Coronary artery (tissue), 2 donors: ENCODE data around the gene NOP9.

Experiments
- DNase-seq: peaks from one replicate; pipeline ENCODE4 v3.0.0-alpha.2; 2017; ENCODE audit warnings: low spot score
- H3K27ac ChIP-seq, 2 donors: fragments of 200-600 bp; sonication (generic); one replicate each; pipeline ENCODE4 v1.5.1; 2016 to 2019
- H3K4me3 ChIP-seq: fragments of 200-600 bp; sonication (generic); 2 replicates; pipeline ENCODE4 v1.5.1; 2016; ENCODE audit warnings: mild to moderate bottlenecking, moderate library complexity
- TF ChIP-seq, protein P1 (sequence below): fragments of 200-600 bp; sonication (generic); IDR thresholded peaks from one replicate; pipeline ENCODE4 v1.5.1; 2019; ENCODE audit warnings: antibody characterized with exemption

The NOP9 gene

GRCh38 chr14:24263848-24264247, 35.8 kb upstream of the NOP9 start:
- no peak for DNase-seq
- TF ChIP-seq, protein P1, sequence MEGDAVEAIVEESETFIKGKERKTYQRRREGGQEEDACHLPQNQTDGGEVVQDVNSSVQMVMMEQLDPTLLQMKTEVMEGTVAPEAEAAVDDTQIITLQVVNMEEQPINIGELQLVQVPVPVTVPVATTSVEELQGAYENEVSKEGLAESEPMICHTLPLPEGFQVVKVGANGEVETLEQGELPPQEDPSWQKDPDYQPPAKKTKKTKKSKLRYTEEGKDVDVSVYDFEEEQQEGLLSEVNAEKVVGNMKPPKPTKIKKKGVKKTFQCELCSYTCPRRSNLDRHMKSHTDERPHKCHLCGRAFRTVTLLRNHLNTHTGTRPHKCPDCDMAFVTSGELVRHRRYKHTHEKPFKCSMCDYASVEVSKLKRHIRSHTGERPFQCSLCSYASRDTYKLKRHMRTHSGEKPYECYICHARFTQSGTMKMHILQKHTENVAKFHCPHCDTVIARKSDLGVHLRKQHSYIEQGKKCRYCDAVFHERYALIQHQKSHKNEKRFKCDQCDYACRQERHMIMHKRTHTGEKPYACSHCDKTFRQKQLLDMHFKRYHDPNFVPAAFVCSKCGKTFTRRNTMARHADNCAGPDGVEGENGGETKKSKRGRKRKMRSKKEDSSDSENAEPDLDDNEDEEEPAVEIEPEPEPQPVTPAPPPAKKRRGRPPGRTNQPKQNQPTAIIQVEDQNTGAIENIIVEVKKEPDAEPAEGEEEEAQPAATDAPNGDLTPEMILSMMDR, result no peak
- Histone ChIP-seq H3K27ac (no peak overlapping the region), H3K4me3 (no peak overlapping the region)

- Histone ChIP-seq H3K27ac (no peak overlapping the region), H3K4me3 (no peak overlapping the region)
- DNase-seq, result no peak
- TF ChIP-seq, protein P1, result no peak
These were observed 35.4 kb upstream of the NOP9 start for GRCh38 chr14:24264298-24264697.

- TF ChIP-seq, protein P1, result no peak
- DNase-seq, result no peak
- Histone ChIP-seq H3K4me3 (no peak overlapping the region), H3K27ac (no peak overlapping the region)
These were observed 33.1 kb upstream of the NOP9 start for GRCh38 chr14:24266344-24267244.

- H3K4me3 ChIP-seq, result no peak overlapping the region
- no peak for DNase-seq
- TF ChIP-seq, protein P1, result no peak
- no peak overlapping the region for H3K27ac ChIP-seq
These were observed 32.1 kb upstream of the NOP9 start for GRCh38 chr14:24267516-24267915.

DNA sequence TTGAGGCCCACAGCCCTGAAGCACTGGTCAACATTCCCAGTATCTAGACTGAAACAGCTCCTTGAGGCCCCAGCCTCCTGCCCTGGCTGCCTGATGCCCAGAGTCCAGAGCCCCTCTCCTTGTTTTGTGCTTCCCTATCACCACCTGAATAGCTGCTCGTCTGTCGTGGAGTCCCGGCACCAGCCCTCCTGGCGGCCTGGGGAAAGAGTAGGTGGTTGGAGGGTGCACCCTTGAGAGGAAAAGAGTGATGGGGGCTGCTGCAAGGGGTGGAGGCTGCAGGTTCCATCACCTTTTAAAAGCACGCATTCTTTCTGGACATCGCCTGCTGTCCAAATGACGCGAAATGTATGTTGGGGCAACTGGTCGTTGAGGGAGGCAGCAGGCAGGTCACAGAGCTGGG, 31.4 kb upstream of the NOP9 start:
- TF ChIP-seq, protein P1, result no peak
- H3K4me3 ChIP-seq, result no peak overlapping the region
- H3K27ac ChIP-seq, result no peak overlapping the region
- no peak for DNase-seq

- H3K27ac ChIP-seq, result no peak overlapping the region
- no peak overlapping the region for H3K4me3 ChIP-seq
- no peak for DNase-seq
- TF ChIP-seq, protein P1, result no peak
These were observed 30.3 kb upstream of the NOP9 start for GRCh38 chr14:24269368-24269767.
